ENCODE results near the gene CEP135.
A peak's percentile ranks its signal among the peaks of the same experiment; 100 is the strongest.

CEP135 gene

DNA sequence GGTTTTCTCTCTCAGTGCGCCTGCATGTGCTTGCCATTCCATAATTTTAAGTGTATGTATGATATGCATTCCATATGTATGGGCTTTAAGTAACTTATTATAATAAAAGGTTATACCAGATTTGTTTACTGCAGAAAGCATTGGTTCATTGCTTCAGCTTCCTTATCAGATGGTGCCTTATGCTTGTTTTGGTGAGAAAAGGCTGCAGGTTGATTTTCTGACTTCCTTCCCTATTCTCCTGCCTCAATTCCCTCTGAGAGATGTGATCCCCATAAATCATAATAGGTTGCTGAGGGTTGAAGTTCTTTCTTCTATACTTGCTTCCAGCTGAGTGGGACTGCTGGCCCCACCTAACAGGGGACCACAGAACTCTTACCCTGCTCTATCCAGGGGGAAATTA lies 10.3 kb upstream of the CEP135 start:
- TF ChIP-seq CTCF (conservative IDR thresholded peaks at IDR 0.05; ENCODE audit: control insufficient read depth, insufficient read depth, low read depth, low read length), result no peak
- no peak for DNase-seq (ENCODE audit: low read depth)
- no peak overlapping the region for H3K4me3 ChIP-seq (ENCODE audit: control insufficient read depth, low read depth, low read length)

- H3K4me3 ChIP-seq (ENCODE audit: control insufficient read depth, low read depth, low read length), result no peak overlapping the region
- DNase-seq (ENCODE audit: low read depth), result no peak
- TF ChIP-seq CTCF (conservative IDR thresholded peaks at IDR 0.05; ENCODE audit: control insufficient read depth, insufficient read depth, low read depth, low read length), result no peak
Measured at GRCh38 chr4:55939421-55939820, 9.3 kb upstream of the CEP135 start.

GRCh38 chr4:55941881-55942396 lies 6.8 kb upstream of the CEP135 start:
- no peak overlapping the region for H3K4me3 ChIP-seq (ENCODE audit: control insufficient read depth, low read depth, low read length)
- TF ChIP-seq CTCF (conservative IDR thresholded peaks at IDR 0.05; ENCODE audit: control insufficient read depth, insufficient read depth, low read depth, low read length), result no peak
- DNase-seq (ENCODE audit: low read depth), result no peak

GRCh38 chr4:55947254-55947882 lies 1.4 kb upstream of the CEP135 start:
- no peak for DNase-seq (ENCODE audit: low read depth)
- no peak for TF ChIP-seq CTCF (conservative IDR thresholded peaks at IDR 0.05; ENCODE audit: control insufficient read depth, insufficient read depth, low read depth, low read length)

DNA sequence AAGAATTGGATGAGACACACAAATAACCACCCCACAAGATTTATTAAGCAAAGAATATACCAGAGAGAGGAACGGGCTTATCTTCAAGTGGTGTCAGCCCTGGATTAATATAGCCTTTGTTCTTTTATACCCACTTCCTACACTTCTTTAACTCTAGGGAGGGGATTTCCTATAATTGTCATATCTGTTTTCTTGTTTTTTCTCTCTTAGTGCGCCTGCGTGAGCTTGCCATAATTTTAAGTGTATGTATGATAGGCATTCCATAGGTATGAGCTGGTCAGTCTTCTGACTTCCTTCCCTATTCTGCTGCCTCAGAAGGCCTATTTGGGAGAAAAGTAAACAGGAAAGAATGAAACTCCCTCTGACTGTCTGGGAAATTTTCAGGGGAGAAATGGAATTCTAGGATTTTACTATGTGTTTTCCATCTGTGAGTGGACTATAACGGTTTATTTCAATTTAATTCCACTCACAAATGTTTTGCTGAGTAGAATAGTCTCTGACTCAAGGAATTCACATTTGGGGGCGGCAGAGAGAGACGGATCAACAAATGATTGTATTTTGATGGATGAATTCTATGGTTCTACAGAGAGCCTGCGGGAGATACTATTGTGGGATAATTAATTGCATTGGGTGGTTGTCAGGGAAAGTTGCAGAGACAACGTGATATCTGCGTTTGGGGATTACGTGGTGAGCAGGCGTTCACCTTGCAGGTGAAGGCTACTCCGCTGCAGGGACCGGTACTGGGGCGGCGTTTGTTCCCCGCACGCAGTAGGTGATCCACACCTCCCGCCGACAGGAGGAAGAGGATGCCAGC lies 626 bp upstream of the CEP135 start:
- peak; percentile 93 for DNase-seq (ENCODE audit: low read depth)
- no peak for TF ChIP-seq CTCF (conservative IDR thresholded peaks at IDR 0.05; ENCODE audit: control insufficient read depth, insufficient read depth, low read depth, low read length)
- H3K4me3 ChIP-seq (ENCODE audit: control insufficient read depth, low read depth, low read length), result peak overlapping the region; percentile 80

More at GRCh38 chr4:55947254-55947882, 1.4 kb upstream of the CEP135 start:
- peak overlapping the region; percentile 41 for H3K4me3 ChIP-seq (ENCODE audit: control insufficient read depth, low read depth, low read length)

- H3K4me3 ChIP-seq (ENCODE audit: control insufficient read depth, low read depth, low read length), result peak overlapping the region; percentile 80
- no peak for TF ChIP-seq CTCF (conservative IDR thresholded peaks at IDR 0.05; ENCODE audit: control insufficient read depth, insufficient read depth, low read depth, low read length)
- DNase-seq (ENCODE audit: low read depth), result no peak
Measured at GRCh38 chr4:55949482-55949802, 697 bp downstream of the CEP135 start.
